Body of pancreas (tissue), 4 donors: Measurements from ENCODE around the gene SLC25A27. TPM values are rescaled to one million over a fixed set of nuclear protein-coding genes. Genes with fewer than 3 reads are reported as not detected.

Experiments
- ATAC-seq: fragments of 150-250 bp; one replicate; pipeline ENCODE4 v1.9.1; 2016
- DNase-seq, 4 donors: peaks; one replicate each; pipeline ENCODE4 v3.0.0-alpha.2; 2019
- H3K27ac ChIP-seq, 4 donors: fragments of 200-600 bp; sonication (generic); 1 replicate in 3 of 4; 2 replicates in 1 of 4; pipeline versions ENCODE4 v1.5.1 to v1.6.1; 2016 to 2019; ENCODE audit warnings: mild to moderate bottlenecking in 1 of 4, mixed read lengths in 1 of 4, moderate library complexity in 1 of 4
- H3K27me3 ChIP-seq, 2 donors: fragments of 200-600 bp; sonication (generic); one replicate each; pipeline ENCODE4 v1.6.0; 2016; ENCODE audit warnings: mild to moderate bottlenecking in 1 of 2
- H3K36me3 ChIP-seq, 2 donors: fragments of 200-600 bp; sonication (generic); replicated peaks in 1 of 2; 2 replicates each; pipeline ENCODE4 v1.5.1; 2016; ENCODE audit warnings: low read depth in 2 of 2; ENCODE audit not compliant: insufficient read depth in 1 of 2
- H3K4me1 ChIP-seq: fragments of 200-600 bp; sonication (generic); one replicate; pipeline ENCODE4 v1.6.0; 2016
- H3K4me3 ChIP-seq, 2 donors: fragments of 200-600 bp; sonication (generic); 1 replicate in 1 of 2; 2 replicates in 1 of 2; pipeline ENCODE4 v1.5.1; 2016 to 2019
- H3K9me3 ChIP-seq, 3 donors: fragments of 200-600 bp; sonication (generic); 1 replicate in 2 of 3; 2 replicates in 1 of 3; pipeline ENCODE4 v1.5.1; 2016
- CTCF ChIP-seq, 7 experiments: fragments of 450-650 bp in 4 of 7; fragments of 200-600 bp in 3 of 7; sonication (generic) in 3 of 7; IDR thresholded peaks; one replicate each; pipeline ENCODE4 v1.5.1; 2016 to 2019; ENCODE audit warnings: antibody characterized with exemption in 7 of 7
- POLR2A ChIP-seq, 3 donors: fragments of 450-650 bp; IDR thresholded peaks; one replicate each; pipeline ENCODE4 v1.6.1; 2016; ENCODE audit warnings: antibody characterized with exemption in 3 of 3, mild to moderate bottlenecking in 2 of 3
- WGBS, 2 donors: methylation state at CpG; one replicate each; pipeline ENCODE4 v1.1.5; 2017; 5-methylcytosine and 5-hydroxymethylcytosine counted together
- intact Hi-C: fragments of 100-400 bp; cut with DNase I; formaldehyde crosslinking; loops from one replicate; pipeline ENCODE4 v1.15.1; 2023
- total RNA-seq, 2 donors: library from RNA; depleted of rRNA; stranded (reverse); fragments of >200 nt; gene quantifications; one replicate each; pipeline ENCODE4 v1.1.0, GENCODE V29; 2016

The SLC25A27 gene
- total RNA-seq, 2 donors from 2014 or later: 24.1 to 36.8 TPM

GRCh38 chr6:46674410-46674809 is 21.6 kb downstream of the SLC25A27 start:
- Histone ChIP-seq H3K9me3 (no peaks in the 10 kb centered on the region), H3K4me1 (no peaks in the 10 kb centered on the region), H3K27ac (no peak overlapping the region), H3K27me3 (no peaks in the 10 kb centered on the region), H3K36me3 (no peaks in the 10 kb centered on the region), H3K4me3 (no peak overlapping the region)
- no peak for ATAC-seq
- WGBS, 2 donors: 25 to 36% methylated on average over 1 of the region's 1 CpG
- intact Hi-C loops: no loop called here
- no peak for DNase-seq
- no peak for TF ChIP-seq CTCF (IDR thresholded peaks at IDR 0.05)
- TF ChIP-seq POLR2A (IDR thresholded peaks at IDR 0.05): no peak

GRCh38 chr6:46676604-46677313 is 24.0 kb downstream of the SLC25A27 start:
- Histone ChIP-seq H3K9me3 (no peaks in the 10 kb centered on the region), H3K36me3 (no peaks in the 10 kb centered on the region), H3K4me3 (no peak overlapping the region), H3K27ac (no peak overlapping the region), H3K4me1 (no peaks in the 10 kb centered on the region), H3K27me3 (no peaks in the 10 kb centered on the region)
- DNase-seq (no peak), ATAC-seq (no peak)
- TF ChIP-seq POLR2A (IDR thresholded peaks at IDR 0.05): no peak
- no peak for TF ChIP-seq CTCF (IDR thresholded peaks at IDR 0.05)
- WGBS, 2 donors: 86 to 88% methylated on average over 6 of the region's 6 CpGs
- intact Hi-C loops: no loop called here

- Histone ChIP-seq H3K4me1 (no peaks in the 10 kb centered on the region), H3K36me3 (no peaks in the 10 kb centered on the region), H3K27ac (no peak overlapping the region), H3K27me3 (no peaks in the 10 kb centered on the region), H3K9me3 (no peaks in the 10 kb centered on the region), H3K4me3 (no peak overlapping the region)
- no peak for ATAC-seq
- intact Hi-C loops: no loop called here
- WGBS, 2 donors: 82% methylated on average over 4 of the region's 4 CpGs
- no peak for TF ChIP-seq POLR2A (IDR thresholded peaks at IDR 0.05)
- TF ChIP-seq CTCF (IDR thresholded peaks at IDR 0.05): peak in 1 of 7 experiments; percentile 6
- DNase-seq: no peak
Measured at GRCh38 chr6:46677314-46677654, 24.5 kb downstream of the SLC25A27 start.

GRCh38 chr6:46684771-46685170 is 32.0 kb downstream of the SLC25A27 start:
- no peak for DNase-seq
- no peak for ATAC-seq
- TF ChIP-seq CTCF (IDR thresholded peaks at IDR 0.05): no peak
- TF ChIP-seq POLR2A (IDR thresholded peaks at IDR 0.05): no peak
- no peaks in the 10 kb centered on the region for H3K4me1 ChIP-seq
- H3K27ac ChIP-seq: no peak overlapping the region
- H3K27me3 ChIP-seq: no peaks in the 10 kb centered on the region
- H3K36me3 ChIP-seq: no peaks in the 10 kb centered on the region
- 73 to 76% methylated on average over 4 of the region's 4 CpGs for WGBS, 2 donors
- no peaks in the 10 kb centered on the region for H3K9me3 ChIP-seq
- H3K4me3 ChIP-seq: no peak overlapping the region
- intact Hi-C loops: no loop called here

GRCh38 chr6:46687619-46688097 is 34.9 kb downstream of the SLC25A27 start, which contains the start of gene TDRD6:
Gene TDRD6, plus strand, starts transcription at chr6:46687885. Its CDS starts 244 bp downstream, at chr6:46688129.
- intact Hi-C loops: no loop called here
- DNase-seq (no peak), ATAC-seq (no peak)
- no peak for TF ChIP-seq CTCF (IDR thresholded peaks at IDR 0.05)
- TF ChIP-seq POLR2A (IDR thresholded peaks at IDR 0.05): no peak
- Histone ChIP-seq H3K36me3 (no peaks in the 10 kb centered on the region), H3K4me1 (no peaks in the 10 kb centered on the region), H3K9me3 (no peaks in the 10 kb centered on the region), H3K27me3 (no peaks in the 10 kb centered on the region), H3K4me3 (no peak within 1 kb of the TSS), H3K27ac (no peak within 1 kb of the TSS)
- WGBS, 2 donors: 89 to 90% methylated on average over 25 to 41 of the region's 41 CpGs
